ENCODE results near the gene SLC22A25.

DNA sequence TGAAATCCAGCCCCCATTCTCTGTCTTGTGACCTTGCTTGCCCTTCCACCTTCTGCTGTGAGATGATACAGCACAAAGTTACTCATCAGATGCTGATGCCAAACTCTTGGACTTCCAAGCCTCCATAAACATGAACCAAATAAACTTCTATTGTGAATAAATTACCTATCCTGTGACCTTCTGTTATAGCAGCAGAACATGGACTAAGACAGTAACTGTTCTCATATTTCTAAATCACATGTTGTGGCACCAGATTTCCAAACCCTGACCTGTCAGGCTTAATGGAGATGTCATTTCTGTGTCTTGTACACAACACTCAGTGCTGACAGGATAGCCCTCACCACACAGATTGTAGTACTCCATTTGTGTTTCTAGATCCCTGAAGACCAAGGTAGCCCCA is 6.0 kb downstream of the SLC22A25 start:
- TF ChIP-seq, protein P1, sequence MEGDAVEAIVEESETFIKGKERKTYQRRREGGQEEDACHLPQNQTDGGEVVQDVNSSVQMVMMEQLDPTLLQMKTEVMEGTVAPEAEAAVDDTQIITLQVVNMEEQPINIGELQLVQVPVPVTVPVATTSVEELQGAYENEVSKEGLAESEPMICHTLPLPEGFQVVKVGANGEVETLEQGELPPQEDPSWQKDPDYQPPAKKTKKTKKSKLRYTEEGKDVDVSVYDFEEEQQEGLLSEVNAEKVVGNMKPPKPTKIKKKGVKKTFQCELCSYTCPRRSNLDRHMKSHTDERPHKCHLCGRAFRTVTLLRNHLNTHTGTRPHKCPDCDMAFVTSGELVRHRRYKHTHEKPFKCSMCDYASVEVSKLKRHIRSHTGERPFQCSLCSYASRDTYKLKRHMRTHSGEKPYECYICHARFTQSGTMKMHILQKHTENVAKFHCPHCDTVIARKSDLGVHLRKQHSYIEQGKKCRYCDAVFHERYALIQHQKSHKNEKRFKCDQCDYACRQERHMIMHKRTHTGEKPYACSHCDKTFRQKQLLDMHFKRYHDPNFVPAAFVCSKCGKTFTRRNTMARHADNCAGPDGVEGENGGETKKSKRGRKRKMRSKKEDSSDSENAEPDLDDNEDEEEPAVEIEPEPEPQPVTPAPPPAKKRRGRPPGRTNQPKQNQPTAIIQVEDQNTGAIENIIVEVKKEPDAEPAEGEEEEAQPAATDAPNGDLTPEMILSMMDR (IDR thresholded peaks at IDR 0.05; ENCODE audit: low read depth, low read length), result no peak
- no peak for TF ChIP-seq MYC (IDR thresholded peaks at IDR 0.05; ENCODE audit: low read depth, low read length)

Data from NB4 (cell line).